Measurements from ENCODE around the gene FOXK2. TPM values are rescaled to one million over a fixed set of nuclear protein-coding genes. Genes with fewer than 3 reads are reported as not detected.

FOXK2 gene
- total RNA-seq, 1 experiment from 2014 or later = 57.7 TPM

- no peaks in the 10 kb centered on the region for H3K9me3 Mint-ChIP-seq
- H3K36me3 Mint-ChIP-seq = peaks cover 65% of the 10 kb centered on the region
- H3K4me3 Mint-ChIP-seq = no peak overlapping the region
- DNase-seq (ENCODE audit: low spot score) (no peak), ATAC-seq (no peak)
- no peaks in the 10 kb centered on the region for H3K27me3 Mint-ChIP-seq (ENCODE audit: low read depth)
- H3K4me1 Mint-ChIP-seq = no peaks in the 10 kb centered on the region
- ChIA-PET POLR2A (no interaction called here), CTCF (no interaction called here)
- H3K27ac Mint-ChIP-seq = peak overlapping the region; percentile 44
- TF ChIP-seq JAZF1 (CRISPR knock-in tag; IDR thresholded peaks at IDR 0.05) = no peak
- no peak for TF ChIP-seq IRF1 (CRISPR knock-in tag; IDR thresholded peaks at IDR 0.05)
- no peak for TF ChIP-seq CDX4 (CRISPR knock-in tag; IDR thresholded peaks at IDR 0.05; ENCODE audit: borderline replicate concordance)
- no peak for TF ChIP-seq NR1H2 (CRISPR knock-in tag; IDR thresholded peaks at IDR 0.05)
Observed at GRCh38 chr17:82623707-82624106, 104.2 kb downstream of the FOXK2 start.

- Mint-ChIP-seq H3K4me3 (no peak overlapping the region), H3K27ac (peak overlapping the region; percentile 40), H3K9me3 (no peaks in the 10 kb centered on the region), H3K4me1 (no peaks in the 10 kb centered on the region), H3K36me3 (peaks cover 55% of the 10 kb centered on the region), H3K27me3 (ENCODE audit: low read depth) (no peaks in the 10 kb centered on the region)
- POLR2A ChIA-PET = no interaction called here
- TF ChIP-seq NR1H2 (CRISPR knock-in tag; IDR thresholded peaks at IDR 0.05) (no peak), RORB (CRISPR knock-in tag; IDR thresholded peaks at IDR 0.05) (no peak), ZNF138 (CRISPR knock-in tag; conservative IDR thresholded peaks at IDR 0.05) (no peak), GABPB1 (CRISPR knock-in tag; IDR thresholded peaks at IDR 0.05) (no peak), ZBTB21 (CRISPR knock-in tag; IDR thresholded peaks at IDR 0.05; ENCODE audit: borderline replicate concordance) (no peak), TEAD4 (CRISPR knock-in tag; IDR thresholded peaks at IDR 0.05) (no peak), NFATC4 (CRISPR knock-in tag; IDR thresholded peaks at IDR 0.05) (no peak), IRF2 (CRISPR knock-in tag; IDR thresholded peaks at IDR 0.05; ENCODE audit: borderline replicate concordance, low read depth) (no peak), PRDM15 (CRISPR knock-in tag; IDR thresholded peaks at IDR 0.05) (no peak), SP1 (CRISPR knock-in tag; conservative IDR thresholded peaks at IDR 0.05) (no peak), SMAD3 (CRISPR knock-in tag; IDR thresholded peaks at IDR 0.05; ENCODE audit: borderline replicate concordance) (no peak), TEAD1 (CRISPR knock-in tag; IDR thresholded peaks at IDR 0.05) (no peak), CREB1 (CRISPR knock-in tag; IDR thresholded peaks at IDR 0.05) (no peak), E2F1 (CRISPR knock-in tag; IDR thresholded peaks at IDR 0.05) (no peak), NR3C1 (CRISPR knock-in tag; conservative IDR thresholded peaks at IDR 0.05; ENCODE audit: low read depth) (no peak), SOX15 (CRISPR knock-in tag; IDR thresholded peaks at IDR 0.05) (no peak), CREM (CRISPR knock-in tag; IDR thresholded peaks at IDR 0.05) (no peak), MYBL2 (CRISPR knock-in tag; IDR thresholded peaks at IDR 0.05) (no peak), ZNF416 (CRISPR knock-in tag; IDR thresholded peaks at IDR 0.05) (no peak), AFF4 (CRISPR knock-in tag; IDR thresholded peaks at IDR 0.05; ENCODE audit: borderline replicate concordance) (no peak)
- DNase-seq (ENCODE audit: low spot score) = no peak
- CTCF ChIA-PET = interaction anchor here (1.6 kb wide), 1 partner anchor 11 kb away, joined by 4 read pairs; no protein-coding TSS in a partner anchor
- no peak for ATAC-seq
Observed at GRCh38 chr17:82627405-82627804, 107.9 kb downstream of the FOXK2 start.

Measured in WTC11 (cell line).